OCI-LY3 (cell line): ENCODE measurements around the gene TENM4.

Experiments used
- CTCF ChIP-seq: fragments of 200-600, 300-600 bp; sonication (generic); IDR thresholded peaks from 2 replicates; pipeline ENCODE4 v1.5.1; 2014; ENCODE audit warnings: antibody characterized with exemption, low read length, low read depth
- EZH2phosphoT487 ChIP-seq: fragments of 200-600 bp; shearing (Covaris generic); IDR thresholded peaks from 2 replicates; pipeline ENCODE4 v1.6.1; 2018; ENCODE audit warnings: antibody characterized with exemption, mixed run types, low read depth

- no peak for TF ChIP-seq CTCF
- TF ChIP-seq EZH2phosphoT487, result no peak
Observed at GRCh38 chr11:78653294-78653909, 787.4 kb downstream of the TENM4 start.
